ENCODE measurements around the gene PRKG1.

The PRKG1 gene

DNA sequence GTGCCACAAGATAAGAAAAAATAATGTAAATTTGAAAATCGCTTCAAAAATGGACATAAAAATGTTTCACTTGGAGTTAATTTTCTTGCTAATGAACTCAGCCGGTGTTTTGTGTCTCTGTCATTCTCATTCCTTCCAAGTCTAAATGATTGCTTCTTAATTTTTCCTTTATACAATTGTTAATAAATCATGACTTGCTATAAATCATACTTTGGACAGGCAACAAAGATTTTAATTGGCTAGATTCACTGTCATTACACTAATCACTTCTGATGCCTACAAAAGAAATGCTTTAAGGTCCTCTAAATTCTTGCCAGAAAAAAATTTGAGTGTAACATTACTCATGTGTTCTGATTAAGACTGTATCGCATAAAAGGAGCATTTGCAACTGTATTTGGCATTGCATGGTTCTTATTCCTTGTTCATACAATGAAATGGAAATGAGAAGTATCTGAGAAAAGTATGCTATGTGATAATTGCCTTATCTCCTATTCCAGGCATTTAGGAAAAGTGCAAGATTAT is 1000.3 kb downstream of the PRKG1 start:
- H3K36me3 ChIP-seq, result no peaks in the 10 kb centered on the region
- H3K27ac ChIP-seq, result no peak overlapping the region
- no peak for DNase-seq
- H3K27me3 ChIP-seq (ENCODE audit: insufficient read depth, low read depth, severe bottlenecking), result no peaks in the 10 kb centered on the region
- no peak overlapping the region for H3K4me3 ChIP-seq (ENCODE audit: low read depth, low read length)
- no peak for TF ChIP-seq CTCF (IDR thresholded peaks at IDR 0.05; ENCODE audit: low read depth, low read length)
- H3K9me3 ChIP-seq (ENCODE audit: severe bottlenecking), result no peaks in the 10 kb centered on the region

GRCh38 chr10:52077814-52078213 is 1003.5 kb downstream of the PRKG1 start:
- H3K27ac ChIP-seq, result no peak overlapping the region
- DNase-seq, result no peak
- no peaks in the 10 kb centered on the region for H3K36me3 ChIP-seq
- no peak for TF ChIP-seq CTCF (IDR thresholded peaks at IDR 0.05; ENCODE audit: low read depth, low read length)
- no peak overlapping the region for H3K4me3 ChIP-seq (ENCODE audit: low read depth, low read length)
- no peaks in the 10 kb centered on the region for H3K9me3 ChIP-seq (ENCODE audit: severe bottlenecking)
- H3K27me3 ChIP-seq (ENCODE audit: insufficient read depth, low read depth, severe bottlenecking), result no peaks in the 10 kb centered on the region

- no peak for TF ChIP-seq CTCF (IDR thresholded peaks at IDR 0.05; ENCODE audit: low read depth, low read length)
Measured at GRCh38 chr10:52078397-52078937, 1004.2 kb downstream of the PRKG1 start.

DNA sequence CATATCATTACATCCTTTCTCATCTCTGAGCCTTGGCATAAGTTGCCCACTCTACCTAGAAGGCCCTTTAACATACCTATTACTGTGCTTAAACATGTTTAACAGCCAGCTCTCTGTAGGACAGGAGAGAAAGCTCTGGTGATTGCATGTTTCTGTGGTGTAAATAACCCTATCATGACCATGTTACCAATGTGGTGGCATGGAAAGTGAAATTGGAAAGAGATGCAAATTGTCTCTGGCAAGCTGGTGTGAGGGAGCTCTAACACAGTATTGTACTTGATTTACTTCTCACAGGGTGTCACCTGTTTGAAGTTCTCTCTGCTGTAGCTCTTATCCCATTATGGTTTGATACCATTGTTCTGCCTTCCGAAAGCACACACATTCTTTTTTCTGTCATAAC is 1008.0 kb downstream of the PRKG1 start:
- no peak for DNase-seq
- no peaks in the 10 kb centered on the region for H3K36me3 ChIP-seq
- TF ChIP-seq CTCF (IDR thresholded peaks at IDR 0.05; ENCODE audit: low read depth, low read length), result no peak
- H3K4me3 ChIP-seq (ENCODE audit: low read depth, low read length), result no peak overlapping the region
- no peak overlapping the region for H3K27ac ChIP-seq
- H3K9me3 ChIP-seq (ENCODE audit: severe bottlenecking), result no peaks in the 10 kb centered on the region
- no peaks in the 10 kb centered on the region for H3K27me3 ChIP-seq (ENCODE audit: insufficient read depth, low read depth, severe bottlenecking)

More at GRCh38 chr10:52078397-52078937, 1004.2 kb downstream of the PRKG1 start:
- no peaks in the 10 kb centered on the region for H3K27me3 ChIP-seq (ENCODE audit: insufficient read depth, low read depth, severe bottlenecking)
- no peak overlapping the region for H3K4me3 ChIP-seq (ENCODE audit: low read depth, low read length)
- H3K27ac ChIP-seq, result no peak overlapping the region
- H3K36me3 ChIP-seq, result no peaks in the 10 kb centered on the region
- DNase-seq, result no peak
- no peaks in the 10 kb centered on the region for H3K9me3 ChIP-seq (ENCODE audit: severe bottlenecking)

GRCh38 chr10:52083422-52083821 is 1009.1 kb downstream of the PRKG1 start:
- no peaks in the 10 kb centered on the region for H3K9me3 ChIP-seq (ENCODE audit: severe bottlenecking)
- TF ChIP-seq CTCF (IDR thresholded peaks at IDR 0.05; ENCODE audit: low read depth, low read length), result no peak
- no peaks in the 10 kb centered on the region for H3K36me3 ChIP-seq
- no peak for DNase-seq
- no peaks in the 10 kb centered on the region for H3K27me3 ChIP-seq (ENCODE audit: insufficient read depth, low read depth, severe bottlenecking)
- no peak overlapping the region for H3K27ac ChIP-seq
- H3K4me3 ChIP-seq (ENCODE audit: low read depth, low read length), result no peak overlapping the region

DNA sequence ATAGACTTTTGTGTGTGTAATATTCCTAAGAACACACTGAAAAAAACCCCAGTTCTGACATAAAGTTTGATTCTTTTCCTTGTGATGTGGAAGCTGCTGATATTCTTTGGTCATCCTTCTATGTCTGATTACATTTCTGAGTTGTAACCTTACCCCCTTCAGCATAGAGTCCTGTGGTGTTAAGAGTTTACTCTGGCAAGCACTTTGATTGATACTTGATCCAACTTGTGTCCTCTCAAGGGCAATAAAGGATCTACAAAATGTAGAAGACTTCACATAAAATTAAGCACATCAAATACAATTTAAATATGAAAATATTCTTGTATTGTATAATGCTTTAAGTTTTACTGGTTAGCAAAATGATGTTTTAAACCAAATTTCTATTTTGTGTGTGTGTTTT is 1018.1 kb downstream of the PRKG1 start:
- Histone ChIP-seq H3K27me3 (ENCODE audit: insufficient read depth, low read depth, severe bottlenecking) (no peaks in the 10 kb centered on the region), H3K27ac (no peak overlapping the region), H3K9me3 (ENCODE audit: severe bottlenecking) (no peaks in the 10 kb centered on the region), H3K36me3 (no peaks in the 10 kb centered on the region), H3K4me3 (ENCODE audit: low read depth, low read length) (no peak overlapping the region)
- DNase-seq, result no peak
- no peak for TF ChIP-seq CTCF (IDR thresholded peaks at IDR 0.05; ENCODE audit: low read depth, low read length)

Measured in WERI-Rb-1 (cell line).